ENCODE data around the gene STK38L.

The STK38L gene

GRCh38 chr12:27244689-27245488, 803 bp downstream of the STK38L start:
- H3K27ac ChIP-seq = peak overlapping the region; percentile 79
- no peaks in the 10 kb centered on the region for H3K9me3 ChIP-seq (ENCODE audit: control insufficient read depth, low read length)
- peaks cover 9% of the 10 kb centered on the region for H3K4me1 ChIP-seq
- H3K36me3 ChIP-seq (ENCODE audit: control insufficient read depth, insufficient read depth, low read length) = no peaks in the 10 kb centered on the region
- TF ChIP-seq CTCF (IDR thresholded peaks at IDR 0.05) = no peak
- H3K4me2 ChIP-seq (ENCODE audit: low read length) = peak overlapping the region; percentile 99
- peak overlapping the region; percentile 76 for H2AFZ ChIP-seq
- peak overlapping the region; percentile 96 for H3K4me3 ChIP-seq (ENCODE audit: low read depth, low read length)
- peaks cover 25% of the 10 kb centered on the region for H3K79me2 ChIP-seq
- peak overlapping the region; percentile 70 for H3K9ac ChIP-seq
- H3K27me3 ChIP-seq (ENCODE audit: control insufficient read depth, insufficient read depth, low read length) = no peaks in the 10 kb centered on the region

- H3K79me2 ChIP-seq = peaks cover 31% of the 10 kb centered on the region
- H3K27me3 ChIP-seq (ENCODE audit: control insufficient read depth, insufficient read depth, low read length) = no peaks in the 10 kb centered on the region
- H3K4me3 ChIP-seq (ENCODE audit: low read depth, low read length) = peak overlapping the region; percentile 96
- H3K9me3 ChIP-seq (ENCODE audit: control insufficient read depth, low read length) = no peaks in the 10 kb centered on the region
- peak overlapping the region; percentile 99 for H3K4me2 ChIP-seq (ENCODE audit: low read length)
- no peaks in the 10 kb centered on the region for H3K36me3 ChIP-seq (ENCODE audit: control insufficient read depth, insufficient read depth, low read length)
- H3K4me1 ChIP-seq = peaks cover 9% of the 10 kb centered on the region
- no peak overlapping the region for H3K27ac ChIP-seq
- H3K9ac ChIP-seq = no peak overlapping the region
- no peak for TF ChIP-seq CTCF (IDR thresholded peaks at IDR 0.05)
- no peak overlapping the region for H2AFZ ChIP-seq
Measured at GRCh38 chr12:27246141-27246540, 2.1 kb downstream of the STK38L start.

- H3K9me3 ChIP-seq (ENCODE audit: control insufficient read depth, low read length) = no peaks in the 10 kb centered on the region
- peaks cover 9% of the 10 kb centered on the region for H3K4me1 ChIP-seq
- H2AFZ ChIP-seq = no peak overlapping the region
- H3K9ac ChIP-seq = no peak overlapping the region
- no peaks in the 10 kb centered on the region for H3K36me3 ChIP-seq (ENCODE audit: control insufficient read depth, insufficient read depth, low read length)
- TF ChIP-seq CTCF (IDR thresholded peaks at IDR 0.05) = no peak
- H3K4me3 ChIP-seq (ENCODE audit: low read depth, low read length) = peak overlapping the region; percentile 96
- peak overlapping the region; percentile 99 for H3K4me2 ChIP-seq (ENCODE audit: low read length)
- H3K27me3 ChIP-seq (ENCODE audit: control insufficient read depth, insufficient read depth, low read length) = no peaks in the 10 kb centered on the region
- peaks cover 34% of the 10 kb centered on the region for H3K79me2 ChIP-seq
- no peak overlapping the region for H3K27ac ChIP-seq
Measured at GRCh38 chr12:27246774-27247173, 2.7 kb downstream of the STK38L start.

GRCh38 chr12:27252934-27253333, 8.8 kb downstream of the STK38L start:
- Histone ChIP-seq H3K27ac (no peak overlapping the region), H3K9me3 (ENCODE audit: control insufficient read depth, low read length) (no peaks in the 10 kb centered on the region), H2AFZ (no peak overlapping the region), H3K36me3 (ENCODE audit: control insufficient read depth, insufficient read depth, low read length) (no peaks in the 10 kb centered on the region), H3K9ac (no peak overlapping the region), H3K4me3 (ENCODE audit: low read depth, low read length) (no peak overlapping the region), H3K79me2 (peaks cover 42% of the 10 kb centered on the region), H3K4me2 (ENCODE audit: low read length) (no peak overlapping the region), H3K27me3 (ENCODE audit: control insufficient read depth, insufficient read depth, low read length) (no peaks in the 10 kb centered on the region), H3K4me1 (peaks cover 4% of the 10 kb centered on the region)
- no peak for TF ChIP-seq CTCF (IDR thresholded peaks at IDR 0.05)

GRCh38 chr12:27253347-27253746, 9.3 kb downstream of the STK38L start:
- Histone ChIP-seq H3K27me3 (ENCODE audit: control insufficient read depth, insufficient read depth, low read length) (no peaks in the 10 kb centered on the region), H3K36me3 (ENCODE audit: control insufficient read depth, insufficient read depth, low read length) (no peaks in the 10 kb centered on the region), H3K79me2 (peaks cover 39% of the 10 kb centered on the region), H3K4me1 (peaks cover 4% of the 10 kb centered on the region), H3K4me2 (ENCODE audit: low read length) (no peak overlapping the region), H3K9me3 (ENCODE audit: control insufficient read depth, low read length) (no peaks in the 10 kb centered on the region), H2AFZ (no peak overlapping the region), H3K4me3 (ENCODE audit: low read depth, low read length) (no peak overlapping the region), H3K9ac (no peak overlapping the region), H3K27ac (no peak overlapping the region)
- TF ChIP-seq CTCF (IDR thresholded peaks at IDR 0.05) = no peak
